Loucy (cell line): ENCODE measurements around the gene LRRC56.

Experiments
- EZH2phosphoT487 ChIP-seq: fragments of 200-600 bp; IDR thresholded peaks from 2 replicates; pipeline ENCODE4 v1.6.1; 2018; ENCODE audit warnings: antibody characterized with exemption, mild to moderate bottlenecking, moderate library complexity, borderline replicate concordance
- TF ChIP-seq, protein P1 (sequence below): fragments of 200-600 bp; sonication (generic); conservative IDR thresholded peaks from 2 replicates; pipeline ENCODE4 v1.5.1; 2014; ENCODE audit warnings: mild to moderate bottlenecking, antibody characterized with exemption, low read length

- TF ChIP-seq, protein P1, sequence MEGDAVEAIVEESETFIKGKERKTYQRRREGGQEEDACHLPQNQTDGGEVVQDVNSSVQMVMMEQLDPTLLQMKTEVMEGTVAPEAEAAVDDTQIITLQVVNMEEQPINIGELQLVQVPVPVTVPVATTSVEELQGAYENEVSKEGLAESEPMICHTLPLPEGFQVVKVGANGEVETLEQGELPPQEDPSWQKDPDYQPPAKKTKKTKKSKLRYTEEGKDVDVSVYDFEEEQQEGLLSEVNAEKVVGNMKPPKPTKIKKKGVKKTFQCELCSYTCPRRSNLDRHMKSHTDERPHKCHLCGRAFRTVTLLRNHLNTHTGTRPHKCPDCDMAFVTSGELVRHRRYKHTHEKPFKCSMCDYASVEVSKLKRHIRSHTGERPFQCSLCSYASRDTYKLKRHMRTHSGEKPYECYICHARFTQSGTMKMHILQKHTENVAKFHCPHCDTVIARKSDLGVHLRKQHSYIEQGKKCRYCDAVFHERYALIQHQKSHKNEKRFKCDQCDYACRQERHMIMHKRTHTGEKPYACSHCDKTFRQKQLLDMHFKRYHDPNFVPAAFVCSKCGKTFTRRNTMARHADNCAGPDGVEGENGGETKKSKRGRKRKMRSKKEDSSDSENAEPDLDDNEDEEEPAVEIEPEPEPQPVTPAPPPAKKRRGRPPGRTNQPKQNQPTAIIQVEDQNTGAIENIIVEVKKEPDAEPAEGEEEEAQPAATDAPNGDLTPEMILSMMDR = no peak
- no peak for TF ChIP-seq EZH2phosphoT487
Observed at GRCh38 chr11:561148-562003, 24.0 kb downstream of the LRRC56 start.
